Esophagus (tissue), 2 donors: Measurements from ENCODE around the gene KLRK1. TPM values are rescaled to one million over a fixed set of nuclear protein-coding genes. Genes with fewer than 3 reads are reported as not detected.
"Not testable (repeated sequence)": the region's sequence is repeated elsewhere in the genome, so short reads cannot be mapped to it uniquely, and the experiment has no call there.

Experiments used
- H3K27ac ChIP-seq, 2 donors: one replicate each; pipeline ENCODE4 v1.5.1; 2013; ENCODE audit warnings: low read depth in 2 of 2, mild to moderate bottlenecking in 2 of 2, inconsistent platforms in 1 of 2, low read length in 1 of 2, moderate library complexity in 1 of 2
- H3K27me3 ChIP-seq, 2 donors: one replicate each; pipeline ENCODE4 v1.6.1; 2013; ENCODE audit warnings: low read length in 2 of 2, control low read depth in 1 of 2, mild to moderate bottlenecking in 1 of 2; ENCODE audit not compliant: insufficient read depth in 2 of 2, control insufficient read depth in 1 of 2
- H3K36me3 ChIP-seq, 2 donors: one replicate each; pipeline ENCODE4 v1.6.1; 2013; ENCODE audit warnings: low read length in 1 of 2; ENCODE audit not compliant: control insufficient read depth in 2 of 2, insufficient read depth in 2 of 2
- H3K4me1 ChIP-seq, 2 donors: one replicate each; pipeline ENCODE4 v1.6.1; 2013; ENCODE audit warnings: low read length in 1 of 2; ENCODE audit not compliant: control insufficient read depth in 2 of 2, insufficient read depth in 2 of 2
- H3K4me3 ChIP-seq, 2 donors: one replicate each; pipeline ENCODE4 v1.5.1; 2013; ENCODE audit warnings: low read length in 2 of 2, mild to moderate bottlenecking in 2 of 2, low read depth in 1 of 2, moderate library complexity in 1 of 2
- H3K9me3 ChIP-seq, 2 donors: one replicate each; pipeline ENCODE4 v1.6.1; 2013; ENCODE audit warnings: mild to moderate bottlenecking in 2 of 2, low read depth in 1 of 2, low read length in 1 of 2, moderate library complexity in 1 of 2; ENCODE audit not compliant: control insufficient read depth in 2 of 2, insufficient read depth in 1 of 2
- WGBS, 2 donors: extraction: QIAGEN DNeasy Blood & Tissue Kit; methylation state at CpG; one replicate each; pipeline ENCODE4 v1.1.7; 2013; 5-methylcytosine and 5-hydroxymethylcytosine counted together
- polyA plus RNA-seq, 2 donors: library from polyadenylated mRNA; stranded (reverse); fragments of 200-250 nt; gene quantifications; one replicate each; pipeline ENCODE4 v1.2.3, GENCODE V29; 2013
- donor health status: healthy with polysubstance abuse.
- donor health status: Bipolar disorder and iron deficiency.

Gene KLRK1
- polyA plus RNA-seq, 2 donors, result 2.7 to 3.8 TPM

DNA sequence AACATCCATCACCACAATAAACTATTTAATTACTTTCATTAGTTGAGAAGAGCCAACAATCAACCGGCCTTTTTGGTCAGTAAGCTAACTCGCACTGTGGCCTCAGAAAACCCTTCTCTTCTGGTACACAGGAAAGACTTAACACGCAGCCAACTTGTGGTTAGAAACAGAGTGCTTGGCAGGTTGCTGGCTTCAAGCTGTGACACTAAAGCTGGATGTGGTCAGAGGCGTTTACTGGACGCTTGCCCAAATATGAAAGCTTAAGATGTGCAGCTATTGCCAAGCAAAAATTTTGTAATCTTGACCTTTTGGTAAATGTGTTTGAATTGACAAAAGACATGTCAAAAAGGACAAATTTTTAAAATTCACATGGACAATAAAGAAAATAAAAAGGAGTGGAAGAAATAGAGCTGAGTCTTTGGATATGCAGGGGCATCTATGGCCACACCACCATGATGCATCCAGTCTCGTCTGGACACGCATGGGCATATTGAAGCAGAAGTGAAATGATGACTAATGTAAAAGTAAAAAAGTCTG, 2.6 kb upstream of the KLRK1 start:
- 19 to 36% methylated on average over 7 of the region's 7 CpGs for WGBS, 2 donors

DNA sequence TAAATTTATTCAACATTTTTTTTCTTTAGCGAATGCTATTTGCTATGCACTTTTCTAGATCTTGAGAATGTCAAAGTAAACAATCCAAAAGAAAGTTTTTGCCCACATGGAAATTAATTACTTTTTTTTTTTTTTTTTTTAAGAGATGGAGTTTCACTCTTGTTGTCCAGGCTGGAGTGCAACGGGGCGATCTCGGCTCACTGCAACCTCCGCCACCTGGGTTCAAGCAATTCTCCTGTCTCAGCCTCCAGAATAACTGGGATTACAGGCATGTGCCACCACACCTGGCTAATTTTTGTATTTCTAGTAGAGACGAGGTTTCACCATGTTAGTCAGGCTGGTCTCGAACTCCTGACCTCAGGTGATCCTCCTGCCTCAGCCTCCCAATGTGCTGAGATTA, 1.1 kb upstream of the KLRK1 start:
- not testable (repeated sequence) for H3K27ac ChIP-seq, H3K4me3 ChIP-seq, H3K27me3 ChIP-seq, H3K9me3 ChIP-seq, H3K4me1 ChIP-seq, H3K36me3 ChIP-seq
- 92 to 93% methylated on average over 7 of the region's 7 CpGs for WGBS, 2 donors

More for the DNA sequence above, 2.6 kb upstream of the KLRK1 start:
- Histone ChIP-seq H3K4me1 (peaks cover 0 to 2% of the 10 kb centered on the region in 2 donors), H3K27me3 (no peaks in the 10 kb centered on the region), H3K27ac (no peak overlapping the region), H3K9me3 (no peaks in the 10 kb centered on the region), H3K36me3 (no peaks in the 10 kb centered on the region), H3K4me3 (no peak overlapping the region)

DNA sequence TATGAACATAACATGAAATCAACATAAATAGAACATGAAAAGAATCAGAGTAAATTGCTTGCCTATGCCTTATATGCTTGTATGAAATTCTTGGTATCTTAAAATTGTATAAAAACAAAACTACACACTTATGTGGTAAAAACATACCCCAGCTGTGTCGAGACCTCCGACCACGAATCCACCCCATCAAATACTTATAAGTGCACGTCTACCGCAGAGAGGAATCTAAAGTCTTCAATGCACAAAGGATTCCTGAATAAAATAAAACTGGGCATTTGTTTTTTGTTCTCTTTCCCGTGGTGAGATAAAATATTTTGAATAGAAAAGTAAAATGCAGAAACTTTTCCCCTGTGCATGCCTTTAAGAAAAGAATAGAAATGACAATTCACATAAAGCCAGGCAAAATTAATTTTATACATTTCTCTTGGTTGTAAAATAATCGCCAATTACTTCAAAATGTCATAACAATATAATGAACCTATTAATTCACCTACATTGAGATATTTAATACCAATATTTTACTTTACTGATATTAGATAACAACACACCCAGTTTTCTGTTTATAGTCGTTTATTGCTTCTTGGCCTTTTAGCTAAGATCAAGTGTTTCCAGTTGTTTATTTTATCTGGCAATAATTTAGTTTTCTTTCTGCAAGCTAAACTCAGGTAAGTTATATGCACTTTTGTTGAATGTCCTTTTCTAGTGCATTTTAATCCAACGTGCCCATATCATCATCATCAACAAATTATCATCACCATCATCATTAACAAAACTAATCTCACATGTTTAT, 1.0 kb downstream of the KLRK1 start:
- H3K27ac ChIP-seq, result no peak overlapping the region
- H3K9me3 ChIP-seq, result no peaks in the 10 kb centered on the region
- H3K27me3 ChIP-seq, result no peaks in the 10 kb centered on the region
- H3K36me3 ChIP-seq, result no peaks in the 10 kb centered on the region
- H3K4me1 ChIP-seq, result no peaks in the 10 kb centered on the region
- H3K4me3 ChIP-seq, result no peak overlapping the region
- 68 to 69% methylated on average over 9 of the region's 9 CpGs for WGBS, 2 donors

DNA sequence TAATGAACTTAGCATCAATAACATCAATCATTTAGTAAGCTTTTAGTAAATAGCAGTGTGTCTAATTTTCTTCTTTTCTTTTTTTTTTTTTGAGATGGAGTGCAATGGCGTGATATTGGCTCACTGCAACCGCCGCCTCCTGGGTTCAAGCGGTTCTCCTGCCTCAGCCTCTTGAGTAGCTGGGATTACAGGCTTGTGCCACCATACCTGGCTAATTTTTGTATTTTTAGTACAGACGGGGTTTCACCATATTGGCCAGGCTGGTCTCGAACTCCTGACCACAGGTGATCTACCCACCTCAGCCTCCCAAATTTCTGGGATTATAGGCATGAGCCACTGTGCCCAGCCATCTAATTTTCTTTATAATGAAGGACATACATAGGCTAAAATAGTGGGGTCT, 2.3 kb downstream of the KLRK1 start:
- WGBS, 2 donors, result 89 to 90% methylated on average over 6 of the region's 6 CpGs
- H3K27ac ChIP-seq, H3K36me3 ChIP-seq, H3K27me3 ChIP-seq, H3K9me3 ChIP-seq, H3K4me1 ChIP-seq, H3K4me3 ChIP-seq: not testable (repeated sequence)

DNA sequence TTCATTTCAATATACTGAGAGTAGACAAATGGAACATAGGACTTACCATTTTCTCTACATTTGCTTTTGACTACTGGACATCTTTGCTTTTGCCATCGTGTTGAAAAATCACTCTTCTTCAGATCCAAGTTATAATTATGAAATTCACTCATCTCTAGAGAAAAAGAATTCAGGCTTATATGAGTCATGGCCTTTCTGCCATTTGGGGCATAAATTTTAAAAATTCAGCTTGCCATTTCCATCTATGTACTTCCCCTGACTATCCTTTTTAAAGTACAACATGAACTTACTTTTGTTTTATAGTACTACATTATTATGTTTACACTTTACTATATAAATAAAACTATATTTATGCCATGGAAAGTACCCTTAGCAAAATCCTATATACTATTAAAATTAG, 3.0 kb downstream of the KLRK1 start:
- Histone ChIP-seq H3K27ac (no peak overlapping the region), H3K36me3 (no peaks in the 10 kb centered on the region), H3K9me3 (no peaks in the 10 kb centered on the region), H3K27me3 (no peaks in the 10 kb centered on the region), H3K4me1 (no peaks in the 10 kb centered on the region), H3K4me3 (no peak overlapping the region)
- WGBS, 2 donors, result 67 to 69% methylated on average over 1 of the region's 1 CpG

DNA sequence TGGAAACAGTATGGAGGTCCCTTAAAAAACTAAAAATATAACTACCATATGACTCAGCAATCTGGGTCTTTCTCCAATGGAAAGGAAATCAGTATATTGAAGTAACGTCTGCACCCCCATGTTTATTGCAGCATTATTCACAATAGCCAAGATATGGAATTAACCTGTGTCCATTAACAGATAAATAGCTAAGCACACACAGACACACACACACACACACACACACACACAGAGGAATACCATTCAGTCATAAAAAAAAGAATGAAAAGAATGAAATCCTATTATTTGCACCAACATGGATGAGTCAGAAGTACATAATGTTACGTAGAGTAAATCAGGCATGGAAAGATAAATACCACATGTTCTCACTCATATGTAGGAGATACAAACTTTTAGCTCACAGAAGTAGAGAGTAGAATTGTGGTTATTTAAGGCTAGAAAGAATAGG, 4.7 kb downstream of the KLRK1 start:
- Histone ChIP-seq H3K27me3 (no peaks in the 10 kb centered on the region), H3K4me3 (no peak overlapping the region), H3K9me3 (no peaks in the 10 kb centered on the region), H3K4me1 (no peaks in the 10 kb centered on the region), H3K27ac (no peak overlapping the region), H3K36me3 (no peaks in the 10 kb centered on the region)
- 20 to 30% methylated on average over 2 of the region's 2 CpGs for WGBS, 2 donors

DNA sequence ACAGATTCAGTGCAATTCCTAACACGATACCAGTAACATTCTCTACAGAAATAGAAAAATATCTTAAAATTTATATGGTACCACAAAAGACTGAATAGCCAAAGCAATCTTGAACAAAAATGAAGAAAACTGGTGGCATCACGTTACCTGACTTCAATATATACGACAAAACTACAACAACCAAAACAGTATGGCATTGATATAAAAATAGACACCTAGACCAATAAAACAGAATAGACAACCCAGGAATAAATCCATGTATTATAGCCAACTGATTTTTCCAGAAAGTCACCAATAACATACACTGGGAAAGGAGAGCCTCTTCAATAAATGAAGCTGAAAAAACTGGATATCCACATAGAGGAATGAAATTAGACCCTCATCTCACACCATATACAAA, 5.7 kb downstream of the KLRK1 start:
- Histone ChIP-seq H3K9me3 (no peaks in the 10 kb centered on the region), H3K27me3 (no peaks in the 10 kb centered on the region), H3K27ac (no peak overlapping the region), H3K4me3 (no peak overlapping the region), H3K36me3 (no peaks in the 10 kb centered on the region), H3K4me1 (no peaks in the 10 kb centered on the region)
- WGBS, 2 donors, result 88 to 90% methylated on average over 3 of the region's 3 CpGs

DNA sequence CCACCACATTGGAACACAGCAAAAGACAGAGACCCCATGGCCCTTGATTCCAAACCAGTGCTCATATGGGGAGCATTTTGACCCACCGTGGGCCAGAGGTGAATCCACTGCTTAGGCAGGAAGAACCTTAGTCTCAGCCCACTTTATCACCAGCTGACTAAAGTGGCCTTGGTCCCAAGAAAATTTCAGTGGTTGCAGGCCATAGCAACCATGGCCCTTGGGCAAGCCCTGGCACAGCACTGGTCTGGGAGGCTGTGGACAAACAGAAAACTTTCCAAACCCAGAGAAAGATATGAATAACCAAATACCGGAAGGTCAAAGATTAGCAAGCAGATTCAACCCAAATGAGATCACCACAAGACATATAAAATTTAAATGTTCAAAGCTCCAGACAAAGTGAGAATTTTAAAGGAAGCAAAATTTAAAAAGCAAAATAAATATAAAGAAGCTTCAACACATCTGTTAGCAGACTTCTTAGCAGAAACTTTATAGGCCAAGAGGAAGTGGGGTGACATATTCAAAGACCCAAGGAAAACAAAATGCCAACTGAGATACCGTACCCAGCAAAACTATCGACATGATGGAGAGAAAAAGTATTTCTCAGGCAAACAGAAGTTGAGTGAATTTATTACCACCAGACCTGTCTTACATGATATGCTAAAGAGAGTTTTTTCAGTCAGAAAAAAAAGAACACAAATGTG, 7.8 kb downstream of the KLRK1 start:
- Histone ChIP-seq H3K9me3 (no peaks in the 10 kb centered on the region), H3K27ac (no peak overlapping the region), H3K4me1 (no peaks in the 10 kb centered on the region), H3K4me3 (no peak overlapping the region), H3K27me3 (no peaks in the 10 kb centered on the region), H3K36me3 (no peaks in the 10 kb centered on the region)
- WGBS, 2 donors, result 81 to 91% methylated on average over 4 of the region's 4 CpGs

DNA sequence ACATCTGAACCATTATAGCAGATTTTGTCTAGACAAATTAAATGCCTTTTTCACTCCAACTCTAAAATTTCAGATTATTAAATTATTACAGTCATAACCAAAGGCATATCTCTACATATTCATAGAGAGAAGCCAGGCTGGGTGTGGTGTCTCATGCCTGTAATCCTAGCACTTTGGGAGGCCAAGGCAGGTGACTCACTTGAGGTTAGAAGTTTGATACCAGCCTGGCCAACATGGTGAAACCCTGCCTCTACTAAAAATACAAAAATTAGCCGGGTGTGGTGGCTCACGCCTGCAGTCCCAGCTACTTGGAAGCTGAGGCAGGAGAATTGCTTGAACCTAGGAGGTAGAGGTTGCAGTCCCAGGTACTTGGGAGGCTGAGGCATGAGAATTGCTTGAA, 11.1 kb downstream of the KLRK1 start:
- not testable (repeated sequence) for H3K9me3 ChIP-seq, H3K36me3 ChIP-seq, H3K27me3 ChIP-seq, H3K4me3 ChIP-seq, H3K4me1 ChIP-seq, H3K27ac ChIP-seq
- WGBS, 2 donors, result 42 to 49% methylated on average over 2 of the region's 2 CpGs
